ENCODE results near the gene LRP10.
A peak's percentile ranks its signal among the peaks of the same experiment; 100 is the strongest.

DNA sequence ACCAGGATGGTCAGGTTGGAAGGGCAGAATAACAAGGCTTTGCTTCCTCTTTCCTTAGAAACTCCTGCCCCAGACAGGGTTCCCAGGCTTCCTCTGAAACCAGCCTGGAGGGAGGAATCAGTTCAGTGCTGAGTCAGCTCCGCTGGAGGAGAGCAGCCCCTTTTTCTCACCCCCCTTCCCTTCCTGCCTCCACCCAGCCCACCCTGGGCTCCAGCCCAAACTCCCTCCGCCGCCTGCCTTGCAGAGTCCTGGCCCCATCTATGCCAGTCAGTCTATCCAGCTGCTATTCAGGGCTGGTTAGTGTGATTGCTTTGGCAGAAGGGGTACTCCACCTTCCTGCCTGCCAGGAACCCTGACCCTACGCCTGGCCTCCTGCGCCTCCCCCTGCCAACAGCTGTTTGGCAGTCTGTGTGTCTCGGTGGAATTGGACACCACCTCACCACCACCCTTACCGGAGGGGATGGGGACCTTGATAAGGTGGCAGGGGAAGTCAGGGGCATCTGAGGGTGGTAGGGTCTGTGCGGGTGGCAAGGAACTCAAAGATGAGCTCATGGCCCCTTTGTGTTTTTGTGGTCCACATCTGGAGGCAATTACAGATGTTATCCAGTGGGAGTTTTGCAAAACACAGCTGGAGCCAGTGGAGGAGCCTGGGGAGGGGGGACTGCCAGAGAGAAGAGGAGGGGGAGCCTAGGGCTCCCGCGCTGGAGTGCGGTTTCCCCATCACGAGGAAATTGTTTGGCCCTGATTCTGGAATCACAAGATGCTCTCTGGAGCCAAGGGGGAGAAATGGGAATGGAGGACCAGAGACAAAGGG lies 23.0 kb upstream of the LRP10 start:
- TF ChIP-seq CTCF (IDR thresholded peaks at IDR 0.05) (no peak), POLR2A (IDR thresholded peaks at IDR 0.05) (no peak), POLR2AphosphoS5 (IDR thresholded peaks at IDR 0.05) (peak; percentile 19 to 91 (median 85))
